MCF 10A (cell line): ENCODE measurements around the gene UBE4A. TPM values are rescaled to one million over a fixed set of nuclear protein-coding genes. Genes with fewer than 3 reads are reported as not detected.
"Not testable (repeated sequence)": the region's sequence is repeated elsewhere in the genome, so short reads cannot be mapped to it uniquely, and the experiment has no call there.

Experiments
- BruUV-seq: library from RNA; stranded (reverse); fragments of 400-500 nt; replicated peaks from 2 replicates; lab custom pipeline; 2021; lab: Mats Ljungman, UMichigan
- CTCF ChIA-PET: fragments of 300-600 bp; sonication (Branson Sonifier 250); formaldehyde crosslinking; extraction: SDS; loops from one replicate; lab custom pipeline; 2021; ENCODE audit warnings: antibody characterized with exemption, inconsistent platforms; lab: Yijun Ruan, JAX
- POLR2A ChIA-PET: fragments of 300-600, 350-650 bp; sonication (Branson Sonifier 250); formaldehyde crosslinking; extraction: SDS; loops from one replicate; lab custom pipeline; 2020; ENCODE audit warnings: antibody characterized with exemption, inconsistent platforms; lab: Yijun Ruan, JAX
- DNase-seq: peaks from one replicate; pipeline ENCODE4 v3.0.0-alpha.2; 2018; ENCODE audit not compliant: unreplicated experiment
- H3K27ac Mint-ChIP-seq: one replicate; pipeline ENCODE4 v1.8.0; 2022; ENCODE audit warnings: mild to moderate bottlenecking, low read depth, mixed read lengths; ENCODE audit not compliant: unreplicated experiment
- H3K27me3 Mint-ChIP-seq: one replicate; pipeline ENCODE4 v1.8.0; 2022; ENCODE audit warnings: mixed read lengths; ENCODE audit not compliant: insufficient read depth, unreplicated experiment
- H3K36me3 Mint-ChIP-seq: one replicate; pipeline ENCODE4 v1.8.0; 2022; ENCODE audit warnings: mild to moderate bottlenecking, moderate library complexity, mixed read lengths; ENCODE audit not compliant: insufficient read depth, unreplicated experiment
- H3K4me1 Mint-ChIP-seq: one replicate; pipeline ENCODE4 v1.8.0; 2022; ENCODE audit warnings: mixed read lengths; ENCODE audit not compliant: insufficient read depth, unreplicated experiment
- H3K4me3 Mint-ChIP-seq: one replicate; pipeline ENCODE4 v1.8.0; 2022; ENCODE audit warnings: mild to moderate bottlenecking, moderate library complexity, mixed read lengths; ENCODE audit not compliant: unreplicated experiment
- H3K9me3 Mint-ChIP-seq: one replicate; pipeline ENCODE4 v1.8.0; 2022; ENCODE audit warnings: mixed read lengths; ENCODE audit not compliant: unreplicated experiment
- intact Hi-C: fragments of 100-400 bp; cut with micrococcal nuclease; formaldehyde crosslinking; loops from 2 replicates; pipeline ENCODE4 v1.14.1; 2022
- total RNA-seq: library from RNA; stranded (reverse); gene quantifications from 2 replicates; pipeline ENCODE4 v1.2.3, GENCODE V29; 2022
- TF ChIP-seq, protein P1 (sequence below): fragments of 200-600 bp; IDR thresholded peaks from one replicate; pipeline ENCODE4 v1.8.0; 2022; ENCODE audit warnings: antibody characterized with exemption, mild to moderate bottlenecking; ENCODE audit not compliant: unreplicated experiment

The UBE4A gene
- total RNA-seq, 1 experiment from 2014 or later = 41.0 TPM

DNA sequence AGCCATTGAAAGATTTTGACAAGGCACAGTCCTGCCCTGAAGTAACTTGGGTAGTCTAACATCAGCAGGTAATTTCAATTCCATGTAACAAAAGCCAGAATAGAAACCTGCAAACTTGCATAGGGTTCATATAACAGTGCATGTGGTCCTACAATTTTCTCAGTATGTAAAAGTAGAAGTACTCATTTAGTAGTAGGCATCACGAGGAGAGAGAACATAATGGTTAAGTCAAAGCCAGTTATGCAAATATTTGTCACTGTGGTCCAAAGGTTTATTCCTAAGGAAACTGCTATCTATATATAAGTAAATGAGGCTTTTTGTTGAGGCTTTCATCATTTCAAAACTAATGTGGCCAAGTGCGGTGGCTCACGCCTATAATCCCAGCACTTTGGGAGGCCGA is 52.1 kb downstream of the UBE4A start:
- ChIA-PET POLR2A (interaction anchor here (0.9 kb wide), 1 partner anchor 9 kb away, joined by 3 read pairs; no protein-coding TSS in a partner anchor), CTCF (interaction anchor here (0.6 kb wide), 2 partner anchors 24 to 544 kb away, joined by 3 read pairs; partner anchors contain the start of gene KMT2A)
- Mint-ChIP-seq H3K4me1 (peaks cover 3% of the 10 kb centered on the region), H3K27me3 (no peaks in the 10 kb centered on the region), H3K9me3 (no peaks in the 10 kb centered on the region), H3K4me3 (no peak overlapping the region), H3K36me3 (peaks cover 41% of the 10 kb centered on the region), H3K27ac (no peak overlapping the region)
- BruUV-seq = no TSS peak
- intact Hi-C loops = no loop called here
- TF ChIP-seq, protein P1, sequence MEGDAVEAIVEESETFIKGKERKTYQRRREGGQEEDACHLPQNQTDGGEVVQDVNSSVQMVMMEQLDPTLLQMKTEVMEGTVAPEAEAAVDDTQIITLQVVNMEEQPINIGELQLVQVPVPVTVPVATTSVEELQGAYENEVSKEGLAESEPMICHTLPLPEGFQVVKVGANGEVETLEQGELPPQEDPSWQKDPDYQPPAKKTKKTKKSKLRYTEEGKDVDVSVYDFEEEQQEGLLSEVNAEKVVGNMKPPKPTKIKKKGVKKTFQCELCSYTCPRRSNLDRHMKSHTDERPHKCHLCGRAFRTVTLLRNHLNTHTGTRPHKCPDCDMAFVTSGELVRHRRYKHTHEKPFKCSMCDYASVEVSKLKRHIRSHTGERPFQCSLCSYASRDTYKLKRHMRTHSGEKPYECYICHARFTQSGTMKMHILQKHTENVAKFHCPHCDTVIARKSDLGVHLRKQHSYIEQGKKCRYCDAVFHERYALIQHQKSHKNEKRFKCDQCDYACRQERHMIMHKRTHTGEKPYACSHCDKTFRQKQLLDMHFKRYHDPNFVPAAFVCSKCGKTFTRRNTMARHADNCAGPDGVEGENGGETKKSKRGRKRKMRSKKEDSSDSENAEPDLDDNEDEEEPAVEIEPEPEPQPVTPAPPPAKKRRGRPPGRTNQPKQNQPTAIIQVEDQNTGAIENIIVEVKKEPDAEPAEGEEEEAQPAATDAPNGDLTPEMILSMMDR = no peak
- no peak for DNase-seq

DNA sequence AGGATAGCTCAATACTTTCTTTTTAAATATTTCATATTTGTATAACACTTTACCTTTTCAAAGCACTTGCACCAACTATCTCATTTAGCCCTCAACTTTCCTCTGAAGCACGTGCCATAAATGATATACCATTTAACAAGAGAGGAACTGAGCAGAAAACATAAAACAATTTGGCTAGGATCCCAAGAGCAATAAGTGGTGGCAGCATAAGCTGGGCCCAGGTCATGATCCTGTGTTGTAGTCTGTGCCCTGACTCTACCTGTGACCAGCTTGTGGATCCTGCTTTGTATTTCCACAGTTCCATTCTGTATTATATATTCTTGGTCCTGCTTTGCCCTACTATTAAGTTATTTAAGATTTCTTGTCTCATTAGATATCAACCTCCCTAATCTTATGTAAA is 53.5 kb downstream of the UBE4A start:
- TF ChIP-seq, protein P1 = no peak
- Mint-ChIP-seq H3K27ac (no peak overlapping the region), H3K4me3 (no peak overlapping the region), H3K9me3 (no peaks in the 10 kb centered on the region), H3K4me1 (no peaks in the 10 kb centered on the region), H3K36me3 (peaks cover 27% of the 10 kb centered on the region), H3K27me3 (no peaks in the 10 kb centered on the region)
- POLR2A ChIA-PET = interaction anchor here (0.7 to 1.8 kb wide), 5 partner anchors 8 to 148 kb away, joined by 3 to 9 read pairs (median 3); partner anchors contain the start of gene KMT2A
- CTCF ChIA-PET = interaction anchor here (1.1 kb wide), 2 partner anchors 11 to 12 kb away, joined by 3 read pairs; no protein-coding TSS in a partner anchor
- intact Hi-C loops = no loop called here
- BruUV-seq = no TSS peak
- DNase-seq = no peak

DNA sequence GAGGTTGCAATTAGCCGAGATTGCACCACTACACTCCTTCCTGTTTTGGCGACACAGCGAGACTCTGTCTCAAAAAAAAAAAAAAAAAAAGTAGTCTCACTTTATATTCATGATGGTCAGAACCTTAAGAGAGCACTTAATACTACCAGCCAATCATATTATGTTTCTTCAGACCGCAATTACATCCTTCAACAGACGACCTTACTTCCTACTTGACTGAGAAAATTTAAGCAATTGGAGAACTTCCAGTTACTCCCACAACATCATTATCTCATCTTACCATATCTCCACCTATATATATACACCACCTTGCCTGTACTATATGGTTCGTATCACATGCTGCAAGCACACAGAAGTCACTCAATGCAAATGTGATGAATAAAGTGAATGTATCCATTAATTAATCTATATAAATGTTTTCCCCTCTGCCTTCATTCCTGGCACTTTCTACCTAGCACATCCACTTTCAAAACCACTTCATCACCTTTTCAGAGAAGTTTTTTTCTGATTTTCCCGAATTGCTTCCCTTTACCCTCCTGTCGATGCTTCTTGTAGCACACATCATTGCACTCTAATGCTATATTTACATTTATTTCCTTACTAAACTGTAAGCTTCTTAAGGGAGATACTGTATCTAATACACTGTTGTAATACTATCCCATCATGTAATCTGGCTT is 55.8 kb downstream of the UBE4A start:
- H3K9me3 Mint-ChIP-seq = no peaks in the 10 kb centered on the region
- H3K27me3 Mint-ChIP-seq = no peaks in the 10 kb centered on the region
- ChIA-PET CTCF (interaction anchor here (0.6 kb wide), 1 partner anchor 27 kb away, joined by 3 read pairs; no protein-coding TSS in a partner anchor), POLR2A (interaction anchor here (0.6 to 1.7 kb wide), 9 partner anchors 9 to 43 kb away, joined by 3 to 17 read pairs (median 3); partner anchors contain the start of gene KMT2A)
- no peak overlapping the region for H3K4me3 Mint-ChIP-seq
- BruUV-seq = no TSS peak
- no peak overlapping the region for H3K27ac Mint-ChIP-seq
- no peak for DNase-seq
- H3K4me1 Mint-ChIP-seq = no peaks in the 10 kb centered on the region
- H3K36me3 Mint-ChIP-seq = peaks cover 5% of the 10 kb centered on the region
- intact Hi-C loops = no loop called here
- TF ChIP-seq, protein P1 = no peak

DNA sequence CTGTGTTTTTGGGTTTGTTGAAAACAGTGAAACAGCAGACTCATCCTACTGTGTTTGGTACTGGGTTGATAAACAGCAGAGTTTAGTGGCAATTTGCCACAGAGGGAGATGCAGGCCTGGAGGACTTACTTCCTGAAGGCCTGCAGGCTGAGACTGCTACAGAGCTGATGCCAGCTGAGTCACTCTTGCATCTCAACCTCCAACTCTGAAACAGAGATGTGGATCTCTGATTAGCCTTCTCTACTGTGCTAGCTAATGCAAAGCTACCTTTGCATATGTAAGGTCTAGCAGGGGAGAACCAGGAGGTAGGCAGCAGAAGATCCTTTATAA is 56.3 kb downstream of the UBE4A start:
- TF ChIP-seq, protein P1 = no peak
- BruUV-seq = no TSS peak

GRCh38 chr11:118416900-118417299 is 57.5 kb downstream of the UBE4A start:
- H3K4me3 Mint-ChIP-seq, DNase-seq, H3K9me3 Mint-ChIP-seq, BruUV-seq, H3K27me3 Mint-ChIP-seq, H3K4me1 Mint-ChIP-seq, H3K36me3 Mint-ChIP-seq, H3K27ac Mint-ChIP-seq, intact Hi-C loops: not testable (repeated sequence)
- ChIA-PET POLR2A (interaction anchor here (1.2 to 2.2 kb wide), 4 partner anchors 8 to 19 kb away, joined by 3 to 17 read pairs (median 8); partner anchors contain the start of gene KMT2A), CTCF (interaction anchor here (0.6 to 0.9 kb wide), 2 partner anchors 68 to 158 kb away, joined by 4 read pairs; no protein-coding TSS in a partner anchor)

More for the DNA sequence above, 56.3 kb downstream of the UBE4A start:
- intact Hi-C loops = no loop called here
- ChIA-PET CTCF (interaction anchor here (0.6 to 0.9 kb wide), 2 partner anchors 59 to 157 kb away, joined by 4 read pairs; no protein-coding TSS in a partner anchor), POLR2A (interaction anchor here (0.7 to 1.7 kb wide), 8 partner anchors 9 to 43 kb away, joined by 3 to 17 read pairs (median 3); partner anchors contain the start of gene KMT2A)
- H3K4me1 Mint-ChIP-seq = no peaks in the 10 kb centered on the region
- DNase-seq = peak; percentile 84
- no peaks in the 10 kb centered on the region for H3K9me3 Mint-ChIP-seq
- H3K27me3 Mint-ChIP-seq = no peaks in the 10 kb centered on the region
- H3K36me3 Mint-ChIP-seq = peaks cover under 1% of the 10 kb centered on the region
- no peak overlapping the region for H3K27ac Mint-ChIP-seq
- no peak overlapping the region for H3K4me3 Mint-ChIP-seq
